ENCODE measurements around the gene KIAA1671.

DNA sequence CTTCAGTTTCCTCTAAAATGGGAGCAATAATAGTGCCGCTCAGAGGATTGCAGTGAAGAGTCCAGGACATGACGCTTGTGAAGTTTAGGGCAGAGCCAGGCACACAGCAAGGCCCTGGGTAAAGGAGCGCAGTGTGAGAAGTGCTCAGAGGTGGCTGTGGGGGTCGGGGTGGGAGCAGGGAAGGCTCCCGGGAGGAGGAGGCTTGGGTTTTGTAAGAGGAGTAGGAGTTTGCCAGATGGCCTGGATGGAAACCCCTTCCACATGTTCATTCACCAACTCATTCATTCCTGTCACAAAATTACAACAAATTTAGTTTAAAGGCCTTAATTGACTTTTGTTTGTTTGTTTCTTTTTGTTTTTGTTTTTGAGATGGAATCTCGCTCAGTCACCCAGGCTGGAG is 283.9 kb downstream of the KIAA1671 start:
- TF ChIP-seq EP300 (IDR thresholded peaks at IDR 0.05) (no peak), POLR2A (IDR thresholded peaks at IDR 0.05) (no peak), POLR2AphosphoS5 (IDR thresholded peaks at IDR 0.05) (no peak)
- TF ChIP-seq, protein P1, sequence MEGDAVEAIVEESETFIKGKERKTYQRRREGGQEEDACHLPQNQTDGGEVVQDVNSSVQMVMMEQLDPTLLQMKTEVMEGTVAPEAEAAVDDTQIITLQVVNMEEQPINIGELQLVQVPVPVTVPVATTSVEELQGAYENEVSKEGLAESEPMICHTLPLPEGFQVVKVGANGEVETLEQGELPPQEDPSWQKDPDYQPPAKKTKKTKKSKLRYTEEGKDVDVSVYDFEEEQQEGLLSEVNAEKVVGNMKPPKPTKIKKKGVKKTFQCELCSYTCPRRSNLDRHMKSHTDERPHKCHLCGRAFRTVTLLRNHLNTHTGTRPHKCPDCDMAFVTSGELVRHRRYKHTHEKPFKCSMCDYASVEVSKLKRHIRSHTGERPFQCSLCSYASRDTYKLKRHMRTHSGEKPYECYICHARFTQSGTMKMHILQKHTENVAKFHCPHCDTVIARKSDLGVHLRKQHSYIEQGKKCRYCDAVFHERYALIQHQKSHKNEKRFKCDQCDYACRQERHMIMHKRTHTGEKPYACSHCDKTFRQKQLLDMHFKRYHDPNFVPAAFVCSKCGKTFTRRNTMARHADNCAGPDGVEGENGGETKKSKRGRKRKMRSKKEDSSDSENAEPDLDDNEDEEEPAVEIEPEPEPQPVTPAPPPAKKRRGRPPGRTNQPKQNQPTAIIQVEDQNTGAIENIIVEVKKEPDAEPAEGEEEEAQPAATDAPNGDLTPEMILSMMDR (IDR thresholded peaks at IDR 0.05): no peak

Data from gastroesophageal sphincter (tissue), 3 donors.